MM.1S (cell line): ENCODE results near the gene TBCA.

Experiments used
- EZH2 ChIP-seq: fragments of 300-600 bp; sonication (generic); optimal IDR thresholded peaks from 2 replicates; pipeline ENCODE3; 2017; ENCODE audit warnings: low read depth, mild to moderate bottlenecking, antibody characterized with exemption, low read length, mixed read lengths
- EZH2phosphoT487 ChIP-seq: fragments of 300-600 bp; sonication (generic); IDR thresholded peaks from 2 replicates; pipeline ENCODE4 v1.6.1; 2018; ENCODE audit warnings: antibody characterized with exemption, low read length
- TF ChIP-seq, protein P1 (sequence below): fragments of 300-600 bp; sonication (generic); IDR thresholded peaks from 2 replicates; pipeline ENCODE4 v1.5.1; 2016; ENCODE audit warnings: antibody characterized with exemption, low read length, mixed read lengths

DNA sequence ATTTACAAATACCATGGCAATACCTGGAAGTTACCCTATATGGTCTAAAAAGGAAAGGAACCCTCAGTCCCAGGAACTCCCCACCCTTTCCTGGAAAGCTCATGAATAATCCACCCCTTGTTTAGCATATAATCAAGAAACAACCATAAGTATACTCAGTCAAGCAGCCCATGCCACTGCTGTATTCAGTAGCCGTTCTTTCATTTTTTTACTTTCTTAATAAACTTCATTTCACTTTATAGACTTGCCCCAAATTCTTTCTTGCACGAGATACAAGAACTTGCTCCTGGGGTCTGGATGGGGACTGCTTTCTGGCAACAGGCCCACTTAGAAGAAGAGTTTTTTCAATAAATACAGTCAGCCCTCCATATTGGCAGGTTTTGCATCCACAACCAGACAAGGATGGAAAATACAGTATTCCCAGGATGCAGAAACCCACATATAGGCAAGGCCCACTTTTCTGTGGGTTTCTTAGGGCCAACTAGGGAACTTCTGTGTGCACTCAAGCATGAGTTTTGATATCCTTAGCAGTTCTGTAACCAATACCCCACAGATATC lies 2.8 kb upstream of the TBCA start:
- TF ChIP-seq, protein P1, sequence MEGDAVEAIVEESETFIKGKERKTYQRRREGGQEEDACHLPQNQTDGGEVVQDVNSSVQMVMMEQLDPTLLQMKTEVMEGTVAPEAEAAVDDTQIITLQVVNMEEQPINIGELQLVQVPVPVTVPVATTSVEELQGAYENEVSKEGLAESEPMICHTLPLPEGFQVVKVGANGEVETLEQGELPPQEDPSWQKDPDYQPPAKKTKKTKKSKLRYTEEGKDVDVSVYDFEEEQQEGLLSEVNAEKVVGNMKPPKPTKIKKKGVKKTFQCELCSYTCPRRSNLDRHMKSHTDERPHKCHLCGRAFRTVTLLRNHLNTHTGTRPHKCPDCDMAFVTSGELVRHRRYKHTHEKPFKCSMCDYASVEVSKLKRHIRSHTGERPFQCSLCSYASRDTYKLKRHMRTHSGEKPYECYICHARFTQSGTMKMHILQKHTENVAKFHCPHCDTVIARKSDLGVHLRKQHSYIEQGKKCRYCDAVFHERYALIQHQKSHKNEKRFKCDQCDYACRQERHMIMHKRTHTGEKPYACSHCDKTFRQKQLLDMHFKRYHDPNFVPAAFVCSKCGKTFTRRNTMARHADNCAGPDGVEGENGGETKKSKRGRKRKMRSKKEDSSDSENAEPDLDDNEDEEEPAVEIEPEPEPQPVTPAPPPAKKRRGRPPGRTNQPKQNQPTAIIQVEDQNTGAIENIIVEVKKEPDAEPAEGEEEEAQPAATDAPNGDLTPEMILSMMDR: no peak
- TF ChIP-seq EZH2 (no peak), EZH2phosphoT487 (no peak)
